GM19099 (cell line): ENCODE data around the gene DOCK1.

Source experiments
- POLR2A ChIP-seq: IDR thresholded peaks from 3 replicates; pipeline ENCODE4 v1.6.1; 2011; ENCODE audit warnings: low read depth; ENCODE audit not compliant: insufficient read length; ENCODE audit errors: extremely low read depth

The DOCK1 gene

GRCh38 chr10:127186813-127187212 lies 281.6 kb downstream of the DOCK1 start:
- TF ChIP-seq POLR2A, result no peak

DNA sequence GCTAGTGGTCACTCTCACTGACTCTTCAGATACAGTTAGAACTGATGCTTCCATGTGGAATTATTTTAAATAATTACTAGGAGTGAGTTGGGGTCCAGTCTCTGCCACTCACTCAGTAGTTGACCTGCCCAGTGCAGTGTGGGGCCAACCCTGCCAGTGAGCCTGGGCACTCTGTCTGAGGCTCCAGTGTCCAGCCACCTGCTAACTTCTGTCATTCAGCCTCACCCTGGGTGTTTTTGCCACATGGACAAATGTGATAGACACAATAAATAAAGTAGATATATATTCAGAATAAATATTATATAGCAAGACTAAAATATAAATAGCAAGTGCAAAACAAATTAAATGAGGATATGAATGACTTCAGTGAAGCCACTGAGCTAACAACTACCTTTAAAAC lies 284.0 kb downstream of the DOCK1 start:
- TF ChIP-seq POLR2A, result no peak

DNA sequence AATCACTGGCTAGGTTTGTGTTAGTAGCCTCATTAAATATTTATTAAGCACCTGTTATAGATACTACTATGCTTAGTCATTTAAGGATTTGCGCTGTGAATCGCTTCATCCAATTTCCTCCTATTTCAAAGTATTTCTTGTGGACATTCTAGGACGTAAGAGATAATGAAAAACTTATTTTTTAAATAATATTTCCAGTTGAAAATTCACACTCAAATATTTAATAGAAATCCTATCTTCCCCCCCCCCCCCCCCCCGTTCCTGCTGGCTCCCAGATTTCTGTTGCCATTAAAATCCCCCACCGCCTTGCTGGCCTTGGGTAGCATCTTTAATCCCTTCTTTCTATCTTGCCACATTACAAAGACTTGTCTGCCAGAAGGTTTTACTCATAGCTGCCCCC lies 285.2 kb downstream of the DOCK1 start:
- no peak for TF ChIP-seq POLR2A

- no peak for TF ChIP-seq POLR2A
These were observed 287.9 kb downstream of the DOCK1 start for GRCh38 chr10:127193125-127193524.

GRCh38 chr10:127194111-127194510 lies 288.9 kb downstream of the DOCK1 start:
- TF ChIP-seq POLR2A, result no peak

GRCh38 chr10:127194599-127194998 lies 289.4 kb downstream of the DOCK1 start:
- TF ChIP-seq POLR2A, result no peak

DNA sequence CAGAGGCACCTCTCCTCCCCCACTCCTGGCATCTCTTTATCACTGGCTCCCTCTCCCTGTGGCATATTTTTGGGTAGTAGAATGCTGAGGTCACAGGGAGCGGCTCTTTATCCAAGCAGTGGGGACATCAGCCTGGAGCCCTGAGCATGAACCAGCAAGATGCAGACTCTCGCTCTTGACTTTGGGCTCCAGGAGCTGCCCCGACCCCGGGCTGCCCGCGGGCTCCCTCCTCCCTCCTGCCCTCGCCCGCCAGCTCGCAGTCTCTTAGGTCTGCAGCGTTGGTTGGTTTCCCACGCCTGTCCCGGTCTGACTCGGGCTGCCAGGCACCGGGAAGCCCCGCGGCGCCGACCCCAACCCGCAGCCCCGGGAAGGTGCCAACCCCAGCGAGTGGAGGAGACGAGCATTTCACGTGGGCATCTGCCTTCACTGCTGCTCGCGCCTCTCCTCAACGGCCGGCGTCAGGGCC lies 289.8 kb downstream of the DOCK1 start:
- no peak for TF ChIP-seq POLR2A

- no peak for TF ChIP-seq POLR2A
These were observed 290.5 kb downstream of the DOCK1 start for GRCh38 chr10:127195571-127196281.

DNA sequence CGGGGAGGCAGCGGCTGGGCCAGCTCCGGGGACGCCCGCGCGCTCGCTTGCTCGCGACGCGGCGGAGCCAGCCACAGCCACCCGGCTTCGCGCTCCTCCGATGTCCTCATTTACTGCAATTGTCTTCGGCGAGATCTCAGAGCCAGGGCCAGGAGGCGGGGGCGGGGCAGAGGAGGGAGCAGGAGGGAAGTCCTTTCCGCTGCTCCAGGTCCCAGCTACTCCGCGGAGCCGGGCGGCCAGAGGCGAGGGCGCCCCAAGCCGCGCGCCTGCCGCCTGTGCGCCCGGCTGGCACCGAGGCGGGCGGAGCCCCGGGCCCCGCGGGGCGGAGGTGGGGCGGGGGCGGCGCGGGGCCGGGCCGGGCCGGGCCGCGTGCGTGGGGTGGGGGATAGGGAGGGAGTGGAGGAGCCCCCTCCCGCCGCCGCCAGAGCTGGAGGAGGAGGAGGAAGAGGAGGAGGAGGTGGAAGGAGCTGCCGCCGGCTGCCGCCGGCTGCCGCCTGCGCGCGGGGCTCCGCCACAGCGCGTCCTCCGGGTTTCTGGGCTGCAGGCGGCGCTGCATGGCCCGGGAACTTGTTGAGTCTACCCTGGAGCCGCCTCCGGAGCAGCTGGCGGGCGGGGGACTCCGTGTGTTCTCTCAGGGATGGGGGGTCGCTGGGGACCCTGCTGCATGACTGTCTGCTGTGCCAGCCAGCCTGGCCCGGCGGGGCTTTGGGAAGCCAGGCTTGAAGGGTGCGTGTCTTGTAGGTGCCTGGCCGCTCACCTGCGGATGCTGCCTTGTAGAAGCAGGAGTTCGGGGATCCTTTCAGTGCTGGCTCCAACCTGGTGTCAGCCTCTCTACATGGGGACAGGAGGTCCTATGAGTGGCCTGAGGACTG lies 291.3 kb downstream of the DOCK1 start, which contains the start of gene INSYN2A:
INSYN2A (minus strand) TSS at position 310 of the 872 bp plus-strand sequence. CDS start 20,196 bp downstream, outside the sequence.
- TF ChIP-seq POLR2A, result no peak

GRCh38 chr10:127197154-127197432 lies 291.9 kb downstream of the DOCK1 start:
- no peak for TF ChIP-seq POLR2A

DNA sequence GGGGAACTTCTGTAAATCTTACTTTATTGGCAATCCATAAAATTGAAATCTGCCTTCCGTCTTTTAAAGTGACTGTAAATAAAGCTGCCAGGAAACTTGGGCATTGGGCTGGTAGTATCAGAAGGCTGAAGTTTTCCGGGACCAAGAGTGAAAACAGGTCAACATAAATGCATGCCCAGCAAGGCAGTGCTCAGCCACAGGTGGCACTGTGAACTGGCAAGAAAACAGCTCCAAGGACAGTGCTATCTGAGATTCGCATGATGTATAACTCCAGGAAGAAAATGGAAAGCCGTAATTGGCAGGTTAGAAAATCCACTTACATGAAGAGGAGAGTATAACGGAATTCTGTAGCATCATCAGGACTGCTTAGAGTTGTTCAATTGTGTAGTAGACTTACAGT lies 293.1 kb downstream of the DOCK1 start:
- no peak for TF ChIP-seq POLR2A

GRCh38 chr10:127198721-127199120 lies 293.5 kb downstream of the DOCK1 start:
- TF ChIP-seq POLR2A, result no peak

GRCh38 chr10:127200646-127201045 lies 295.4 kb downstream of the DOCK1 start:
- TF ChIP-seq POLR2A, result no peak

DNA sequence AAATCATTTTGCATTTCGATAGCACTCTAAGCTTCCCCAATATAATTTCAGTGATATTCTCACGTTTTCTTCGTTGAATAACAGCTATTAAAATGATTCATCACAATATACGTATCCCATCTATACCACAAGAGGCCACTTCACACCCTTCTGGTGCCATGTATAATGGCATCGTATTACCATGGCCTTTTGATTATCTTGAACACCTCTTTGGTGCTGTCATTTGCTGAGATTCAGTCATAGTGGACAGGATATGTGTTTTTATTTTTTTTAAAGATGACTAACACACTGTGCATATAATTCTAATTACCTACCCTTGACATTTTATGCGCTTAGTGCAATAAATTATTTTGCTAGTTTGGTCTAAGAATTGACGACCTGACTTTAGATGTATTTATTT lies 297.8 kb downstream of the DOCK1 start:
- no peak for TF ChIP-seq POLR2A

- TF ChIP-seq POLR2A, result no peak
These were observed 301.9 kb downstream of the DOCK1 start for GRCh38 chr10:127207081-127207480.

- no peak for TF ChIP-seq POLR2A
These were observed 305.8 kb downstream of the DOCK1 start for GRCh38 chr10:127210936-127211466.

DNA sequence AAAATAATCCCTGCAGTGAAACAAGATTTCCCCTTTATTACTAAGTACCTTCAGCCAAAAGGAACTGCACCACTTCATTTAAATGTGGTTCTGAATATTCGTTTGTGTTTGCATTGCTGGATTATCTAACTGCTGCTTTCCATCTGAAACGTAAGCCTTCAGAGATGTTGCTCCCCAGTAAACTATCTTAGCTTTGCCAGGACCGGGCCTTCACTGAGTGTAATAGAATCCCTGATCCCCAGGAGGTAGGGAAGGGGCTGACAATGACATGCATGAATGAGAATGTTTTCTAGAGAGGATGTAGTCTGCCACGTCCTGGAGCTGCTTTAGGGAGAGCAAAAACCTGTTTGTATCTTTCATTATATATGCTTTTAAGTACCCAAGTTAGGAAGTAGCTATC lies 310.6 kb downstream of the DOCK1 start:
- TF ChIP-seq POLR2A, result no peak

DNA sequence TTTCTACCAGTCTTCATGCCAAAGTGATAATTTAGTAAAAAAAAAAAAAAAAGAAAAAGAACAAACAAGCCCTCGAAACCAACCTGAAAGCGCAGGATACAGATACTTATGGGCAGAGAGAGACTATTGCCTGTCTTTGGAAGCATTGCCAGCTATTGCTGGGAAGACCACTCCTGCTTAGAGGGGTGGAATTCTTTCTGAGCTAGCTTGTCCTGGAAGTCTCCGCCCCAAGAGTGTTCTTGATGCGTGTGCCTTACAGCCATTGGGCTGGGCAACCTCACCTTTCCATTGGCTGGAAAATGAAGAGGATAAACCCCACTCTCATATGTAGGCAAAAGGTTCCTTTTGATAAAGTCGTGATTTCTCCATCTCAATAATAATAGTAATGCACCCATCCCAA lies 311.0 kb downstream of the DOCK1 start:
- TF ChIP-seq POLR2A, result no peak
